Testis (tissue), 3 donors: Measurements from ENCODE around the gene ASIC4. TPM values are rescaled to one million over a fixed set of nuclear protein-coding genes. Genes with fewer than 3 reads are reported as not detected.

Experiments used
- DNase-seq: peaks from one replicate; pipeline ENCODE4 v3.0.0-alpha.2; 2019
- H3K27ac ChIP-seq, 2 donors: fragments of 200-600 bp; sonication (generic); one replicate each; pipeline ENCODE4 v1.5.1; 2019
- H3K27me3 ChIP-seq: fragments of 200-600 bp; sonication (generic); one replicate; pipeline ENCODE4 v1.5.1; 2019
- H3K36me3 ChIP-seq: fragments of 200-600 bp; sonication (generic); one replicate; pipeline ENCODE4 v1.5.1; 2017; ENCODE audit warnings: low read depth; ENCODE audit errors: missing control alignments
- H3K4me1 ChIP-seq: fragments of 200-600 bp; sonication (generic); one replicate; pipeline ENCODE4 v1.5.1; 2019
- H3K4me3 ChIP-seq, 2 donors: fragments of 200-600 bp; sonication (generic); one replicate each; pipeline ENCODE4 v1.5.1; 2017 to 2019
- H3K9me3 ChIP-seq: fragments of 200-600 bp; sonication (generic); one replicate; pipeline ENCODE4 v1.5.1; 2017
- CTCF ChIP-seq, 3 experiments: fragments of 450-650 bp in 2 of 3; fragments of 200-600 bp in 1 of 3; sonication (generic) in 1 of 3; IDR thresholded peaks; one replicate each; pipeline ENCODE4 v1.5.1; 2016 to 2019; ENCODE audit warnings: antibody characterized with exemption in 3 of 3, mild to moderate bottlenecking in 2 of 3, moderate library complexity in 1 of 3
- POLR2A ChIP-seq: fragments of 450-650 bp; IDR thresholded peaks from one replicate; pipeline ENCODE4 v1.6.1; 2017; ENCODE audit warnings: antibody characterized with exemption, mild to moderate bottlenecking, moderate library complexity
- WGBS, 2 donors: methylation state at CpG; one replicate each; pipeline ENCODE4 v1.1.5; 2018; 5-methylcytosine and 5-hydroxymethylcytosine counted together
- intact Hi-C: fragments of 100-400 bp; cut with DNase I; formaldehyde crosslinking; loops from one replicate; pipeline ENCODE4 v1.15.1; 2023; ENCODE audit warnings: low total_unique reads
- polyA plus RNA-seq: library from polyadenylated mRNA; stranded (reverse); fragments of 350-450 nt; fragmentation: Illumina TruSeq; extraction: RNeasy Lipid Tissue Mini Kit (QIAGEN cat#74804); gene quantifications from one replicate; pipeline ENCODE4 v1.2.3, GENCODE V29; 2014; ENCODE audit warnings: low read depth, low replicate concordance; ENCODE audit not compliant: insufficient read depth
- total RNA-seq, 2 donors: library from RNA; depleted of rRNA; stranded (reverse); fragments of >200 nt; gene quantifications; one replicate each; pipeline ENCODE4 v1.2.3, GENCODE V29; 2016

Gene ASIC4
- total and polyA plus RNA-seq, 3 donors from 2014 or later = 1.5 to 4.6 (median 2.0) TPM

GRCh38 chr2:219468410-219469185, 45.7 kb upstream of the ASIC4 start:
- Histone ChIP-seq H3K4me1 (peaks cover 13% of the 10 kb centered on the region), H3K9me3 (no peaks in the 10 kb centered on the region)

GRCh38 chr2:219469186-219469724, 45.0 kb upstream of the ASIC4 start:
- TF ChIP-seq CTCF (IDR thresholded peaks at IDR 0.05) (no peak), POLR2A (no peak)
- Histone ChIP-seq H3K4me1 (peaks cover 13% of the 10 kb centered on the region), H3K9me3 (no peaks in the 10 kb centered on the region), H3K27me3 (no peaks in the 10 kb centered on the region), H3K36me3 (no peaks in the 10 kb centered on the region), H3K4me3 (no peak overlapping the region), H3K27ac (no peak overlapping the region)
- 87 to 88% methylated on average over 14 to 15 of the region's 16 CpGs for WGBS, 2 donors
- DNase-seq = no peak
- intact Hi-C loops = no loop called here

More at GRCh38 chr2:219468410-219469185, 45.7 kb upstream of the ASIC4 start:
- DNase-seq = no peak
- 79 to 94% methylated on average over 2 to 23 of the region's 23 CpGs for WGBS, 2 donors
- no peak overlapping the region for H3K4me3 ChIP-seq
- H3K36me3 ChIP-seq = no peaks in the 10 kb centered on the region
- no peaks in the 10 kb centered on the region for H3K27me3 ChIP-seq
- no peak overlapping the region for H3K27ac ChIP-seq
- intact Hi-C loops = no loop called here
- TF ChIP-seq POLR2A (no peak), CTCF (IDR thresholded peaks at IDR 0.05) (no peak)

- DNase-seq = no peak
- Histone ChIP-seq H3K27ac (no peak overlapping the region), H3K4me1 (peaks cover 13% of the 10 kb centered on the region), H3K36me3 (no peaks in the 10 kb centered on the region), H3K27me3 (no peaks in the 10 kb centered on the region), H3K4me3 (no peak overlapping the region), H3K9me3 (no peaks in the 10 kb centered on the region)
- 57 to 65% methylated on average over 4 of the region's 4 CpGs for WGBS, 2 donors
- intact Hi-C loops = loop anchor here (10.0 kb wide), 1 partner anchor 54 kb away; no protein-coding TSS in a partner anchor
- TF ChIP-seq POLR2A (no peak), CTCF (IDR thresholded peaks at IDR 0.05) (no peak)
Measured at GRCh38 chr2:219470429-219470828, 43.9 kb upstream of the ASIC4 start.

- peaks cover 20% of the 10 kb centered on the region for H3K4me1 ChIP-seq
- H3K27me3 ChIP-seq = no peaks in the 10 kb centered on the region
- no peak overlapping the region for H3K27ac ChIP-seq
- no peak for DNase-seq
- 84 to 85% methylated on average over 7 to 21 of the region's 22 CpGs for WGBS, 2 donors
- intact Hi-C loops = loop anchor here (10.0 kb wide), 1 partner anchor 53 kb away; no protein-coding TSS in a partner anchor
- H3K9me3 ChIP-seq = no peaks in the 10 kb centered on the region
- no peaks in the 10 kb centered on the region for H3K36me3 ChIP-seq
- H3K4me3 ChIP-seq = no peak overlapping the region
- TF ChIP-seq CTCF (IDR thresholded peaks at IDR 0.05) = no peak
- no peak for TF ChIP-seq POLR2A
Measured at GRCh38 chr2:219471476-219472371, 42.6 kb upstream of the ASIC4 start.
